Measurements from ENCODE around the gene XYLT1. TPM values are rescaled to one million over a fixed set of nuclear protein-coding genes. Genes with fewer than 3 reads are reported as not detected.

Gene XYLT1
- polyA plus RNA-seq, 1 donor, result 9.9 TPM

- H3K27me3 ChIP-seq (ENCODE audit: control insufficient read depth, insufficient read depth, low read length), result no peaks in the 10 kb centered on the region
- peaks cover 8% of the 10 kb centered on the region for H3K36me3 ChIP-seq (ENCODE audit: control insufficient read depth, insufficient read depth, low read length)
- peaks cover 11% of the 10 kb centered on the region for H3K4me1 ChIP-seq (ENCODE audit: control insufficient read depth, insufficient read depth, low read length)
- H3K27ac ChIP-seq (ENCODE audit: low read length), result no peak overlapping the region
- no peaks in the 10 kb centered on the region for H3K9me3 ChIP-seq (ENCODE audit: control insufficient read depth, low read depth, low read length)
- WGBS (ENCODE audit: insufficient coverage, low lambda C conversion rate), result no CpG with 5 or more reads among the region's 4 CpGs
- DNase-seq, result no peak
- no peak overlapping the region for H3K4me3 ChIP-seq (ENCODE audit: low read length)
Observed at GRCh38 chr16:17350207-17350606, 120.6 kb downstream of the XYLT1 start.

- H3K4me3 ChIP-seq (ENCODE audit: low read length), result no peak overlapping the region
- no CpG with 5 or more reads among the region's 11 CpGs for WGBS (ENCODE audit: insufficient coverage, low lambda C conversion rate)
- peaks cover 11% of the 10 kb centered on the region for H3K4me1 ChIP-seq (ENCODE audit: control insufficient read depth, insufficient read depth, low read length)
- H3K36me3 ChIP-seq (ENCODE audit: control insufficient read depth, insufficient read depth, low read length), result no peaks in the 10 kb centered on the region
- H3K9me3 ChIP-seq (ENCODE audit: control insufficient read depth, low read depth, low read length), result no peaks in the 10 kb centered on the region
- H3K27ac ChIP-seq (ENCODE audit: low read length), result no peak overlapping the region
- no peak for DNase-seq
- no peaks in the 10 kb centered on the region for H3K27me3 ChIP-seq (ENCODE audit: control insufficient read depth, insufficient read depth, low read length)
Observed at GRCh38 chr16:17348826-17349225, 121.9 kb downstream of the XYLT1 start.

GRCh38 chr16:17348042-17348783 is 122.5 kb downstream of the XYLT1 start:
- DNase-seq, result no peak
- Histone ChIP-seq H3K4me3 (ENCODE audit: low read length) (no peak overlapping the region), H3K27ac (ENCODE audit: low read length) (no peak overlapping the region), H3K36me3 (ENCODE audit: control insufficient read depth, insufficient read depth, low read length) (no peaks in the 10 kb centered on the region), H3K9me3 (ENCODE audit: control insufficient read depth, low read depth, low read length) (no peaks in the 10 kb centered on the region), H3K27me3 (ENCODE audit: control insufficient read depth, insufficient read depth, low read length) (no peaks in the 10 kb centered on the region), H3K4me1 (ENCODE audit: control insufficient read depth, insufficient read depth, low read length) (peaks cover 11% of the 10 kb centered on the region)
- WGBS (ENCODE audit: insufficient coverage, low lambda C conversion rate), result no CpG with 5 or more reads among the region's 11 CpGs

GRCh38 chr16:17347624-17348023 is 123.1 kb downstream of the XYLT1 start:
- Histone ChIP-seq H3K27ac (ENCODE audit: low read length) (no peak overlapping the region), H3K27me3 (ENCODE audit: control insufficient read depth, insufficient read depth, low read length) (no peaks in the 10 kb centered on the region), H3K4me3 (ENCODE audit: low read length) (no peak overlapping the region), H3K4me1 (ENCODE audit: control insufficient read depth, insufficient read depth, low read length) (peaks cover 11% of the 10 kb centered on the region), H3K36me3 (ENCODE audit: control insufficient read depth, insufficient read depth, low read length) (no peaks in the 10 kb centered on the region), H3K9me3 (ENCODE audit: control insufficient read depth, low read depth, low read length) (no peaks in the 10 kb centered on the region)
- no CpG with 5 or more reads among the region's 5 CpGs for WGBS (ENCODE audit: insufficient coverage, low lambda C conversion rate)
- no peak for DNase-seq

- WGBS (ENCODE audit: insufficient coverage, low lambda C conversion rate), result 17% methylated on average over 1 of the region's 12 CpGs
Observed at GRCh38 chr16:17346621-17347569, 123.9 kb downstream of the XYLT1 start.

GRCh38 chr16:17345043-17345442 is 125.7 kb downstream of the XYLT1 start:
- no CpG with 5 or more reads among the region's 5 CpGs for WGBS (ENCODE audit: insufficient coverage, low lambda C conversion rate)
- no peaks in the 10 kb centered on the region for H3K27me3 ChIP-seq (ENCODE audit: control insufficient read depth, insufficient read depth, low read length)
- H3K36me3 ChIP-seq (ENCODE audit: control insufficient read depth, insufficient read depth, low read length), result no peaks in the 10 kb centered on the region
- peaks cover 11% of the 10 kb centered on the region for H3K4me1 ChIP-seq (ENCODE audit: control insufficient read depth, insufficient read depth, low read length)
- peak in 1 of 2 donors; percentile 26 for DNase-seq
- no peaks in the 10 kb centered on the region for H3K9me3 ChIP-seq (ENCODE audit: control insufficient read depth, low read depth, low read length)
- no peak overlapping the region for H3K27ac ChIP-seq (ENCODE audit: low read length)
- no peak overlapping the region for H3K4me3 ChIP-seq (ENCODE audit: low read length)

More at GRCh38 chr16:17346621-17347569, 123.9 kb downstream of the XYLT1 start:
- Histone ChIP-seq H3K9me3 (ENCODE audit: control insufficient read depth, low read depth, low read length) (no peaks in the 10 kb centered on the region), H3K27ac (ENCODE audit: low read length) (no peak overlapping the region), H3K36me3 (ENCODE audit: control insufficient read depth, insufficient read depth, low read length) (no peaks in the 10 kb centered on the region), H3K4me1 (ENCODE audit: control insufficient read depth, insufficient read depth, low read length) (peaks cover 11% of the 10 kb centered on the region), H3K4me3 (ENCODE audit: low read length) (no peak overlapping the region), H3K27me3 (ENCODE audit: control insufficient read depth, insufficient read depth, low read length) (no peaks in the 10 kb centered on the region)
- peak in 1 of 2 donors; percentile 55 for DNase-seq

- no peak for DNase-seq
- Histone ChIP-seq H3K4me3 (ENCODE audit: low read length) (no peak overlapping the region), H3K4me1 (ENCODE audit: control insufficient read depth, insufficient read depth, low read length) (peaks cover 11% of the 10 kb centered on the region), H3K9me3 (ENCODE audit: control insufficient read depth, low read depth, low read length) (no peaks in the 10 kb centered on the region), H3K36me3 (ENCODE audit: control insufficient read depth, insufficient read depth, low read length) (no peaks in the 10 kb centered on the region), H3K27me3 (ENCODE audit: control insufficient read depth, insufficient read depth, low read length) (no peaks in the 10 kb centered on the region), H3K27ac (ENCODE audit: low read length) (no peak overlapping the region)
- 80% methylated on average over 1 of the region's 8 CpGs for WGBS (ENCODE audit: insufficient coverage, low lambda C conversion rate)
Observed at GRCh38 chr16:17343728-17344127, 127.0 kb downstream of the XYLT1 start.

- Histone ChIP-seq H3K27me3 (ENCODE audit: control insufficient read depth, insufficient read depth, low read length) (no peaks in the 10 kb centered on the region), H3K9me3 (ENCODE audit: control insufficient read depth, low read depth, low read length) (no peaks in the 10 kb centered on the region), H3K36me3 (ENCODE audit: control insufficient read depth, insufficient read depth, low read length) (no peaks in the 10 kb centered on the region), H3K27ac (ENCODE audit: low read length) (no peak overlapping the region), H3K4me1 (ENCODE audit: control insufficient read depth, insufficient read depth, low read length) (peaks cover 11% of the 10 kb centered on the region), H3K4me3 (ENCODE audit: low read length) (no peak overlapping the region)
- no CpG with 5 or more reads among the region's 10 CpGs for whole genome bisulfite sequencing (ENCODE audit: insufficient coverage, low lambda C conversion rate)
- DNase-seq, result no peak
Observed at GRCh38 chr16:17343028-17343427, 127.7 kb downstream of the XYLT1 start.

- peaks cover 9% of the 10 kb centered on the region for H3K4me1 ChIP-seq (ENCODE audit: control insufficient read depth, insufficient read depth, low read length)
- H3K9me3 ChIP-seq (ENCODE audit: control insufficient read depth, low read depth, low read length), result no peaks in the 10 kb centered on the region
- no peak for DNase-seq
- H3K36me3 ChIP-seq (ENCODE audit: control insufficient read depth, insufficient read depth, low read length), result no peaks in the 10 kb centered on the region
- H3K27me3 ChIP-seq (ENCODE audit: control insufficient read depth, insufficient read depth, low read length), result no peaks in the 10 kb centered on the region
- no peak overlapping the region for H3K4me3 ChIP-seq (ENCODE audit: low read length)
- H3K27ac ChIP-seq (ENCODE audit: low read length), result no peak overlapping the region
- 100% methylated on average over 1 of the region's 2 CpGs for WGBS (ENCODE audit: insufficient coverage, low lambda C conversion rate)
Observed at GRCh38 chr16:17342031-17342430, 128.7 kb downstream of the XYLT1 start.

- no peak overlapping the region for H3K27ac ChIP-seq (ENCODE audit: low read length)
Observed at GRCh38 chr16:17340804-17341203, 130.0 kb downstream of the XYLT1 start.

More at GRCh38 chr16:17340804-17341203, 130.0 kb downstream of the XYLT1 start:
- H3K36me3 ChIP-seq (ENCODE audit: control insufficient read depth, insufficient read depth, low read length), result no peaks in the 10 kb centered on the region
- no CpG with 5 or more reads among the region's 4 CpGs for WGBS (ENCODE audit: insufficient coverage, low lambda C conversion rate)
- no peaks in the 10 kb centered on the region for H3K4me1 ChIP-seq (ENCODE audit: control insufficient read depth, insufficient read depth, low read length)
- no peaks in the 10 kb centered on the region for H3K9me3 ChIP-seq (ENCODE audit: control insufficient read depth, low read depth, low read length)
- H3K27me3 ChIP-seq (ENCODE audit: control insufficient read depth, insufficient read depth, low read length), result no peaks in the 10 kb centered on the region
- H3K4me3 ChIP-seq (ENCODE audit: low read length), result no peak overlapping the region
- no peak for DNase-seq
